K562 (cell line): ENCODE results near the gene PLTP. TPM values are rescaled to one million over a fixed set of nuclear protein-coding genes. Genes with fewer than 3 reads are reported as not detected.
A peak's percentile ranks its signal among the peaks of the same experiment; 100 is the strongest.

Source experiments
- ATF3 ChIP-seq, 2 experiments: fragments of 450-650 bp in 1 of 2; sonication (generic) in 1 of 2; formaldehyde crosslinking in 1 of 2; IDR thresholded peaks in 1 of 2; conservative IDR thresholded peaks in 1 of 2; 2 replicates each; pipeline versions ENCODE4 v1.6.1 to v1.8.1; 2016 to 2023; ENCODE audit warnings: mild to moderate bottlenecking in 2 of 2, moderate library complexity in 2 of 2, inconsistent platforms in 1 of 2, missing genetic modification reagents in 1 of 2
- CEBPZ ChIP-seq: fragments of 150-350 bp; IDR thresholded peaks from 2 replicates; pipeline ENCODE4 v1.6.1; 2014; ENCODE audit warnings: low read depth, mild to moderate bottlenecking, low read length, borderline replicate concordance
- CXXC5 ChIP-seq: fragments of 250-450 bp; sonication (Bioruptor Pico); IDR thresholded peaks from 2 replicates; pipeline ENCODE4 v1.8.0; 2022; ENCODE audit warnings: inconsistent platforms, mild to moderate bottlenecking, moderate library complexity
- ELF1 ChIP-seq: fragments of 200-800 bp; sonication (Bioruptor generic); IDR thresholded peaks from 2 replicates; pipeline ENCODE4 v1.6.1; 2016; ENCODE audit warnings: missing genetic modification characterization, missing compliant biosample characterization
- HDAC1 ChIP-seq, 2 experiments: fragments of 450-650 bp; IDR thresholded peaks; 2 replicates each; pipeline ENCODE4 v1.6.1; 2016 to 2017; ENCODE audit warnings: inconsistent platforms in 1 of 2, mild to moderate bottlenecking in 1 of 2, moderate library complexity in 1 of 2
- SAP30 ChIP-seq: fragments of 200-600 bp; sonication (generic); IDR thresholded peaks from 2 replicates; pipeline ENCODE4 v1.6.1; 2012; ENCODE audit warnings: borderline replicate concordance, low read depth, mild to moderate bottlenecking, moderate library complexity, low read length, control low read depth, inconsistent platforms; ENCODE audit not compliant: insufficient read depth, poor library complexity, severe bottlenecking
- SREBF1 ChIP-seq: fragments of 150-350 bp; IDR thresholded peaks from 2 replicates; pipeline ENCODE4 v1.6.1; 2014; ENCODE audit warnings: antibody characterized with exemption, low read depth, low read length, borderline replicate concordance
- XRCC3 ChIP-seq: fragments of 450-650 bp; IDR thresholded peaks from 2 replicates; pipeline ENCODE4 v1.6.1; 2017; ENCODE audit warnings: mild to moderate bottlenecking, moderate library complexity
- ZBTB17 ChIP-seq: fragments of 450-650 bp; formaldehyde crosslinking; IDR thresholded peaks from 2 replicates; pipeline ENCODE4 v1.4.0; 2020; ENCODE audit warnings: mild to moderate bottlenecking
- ZBTB40 ChIP-seq, 2 experiments: fragments of 450-650 bp in 1 of 2; sonication (generic) in 1 of 2; formaldehyde crosslinking in 1 of 2; IDR thresholded peaks; 2 replicates each; pipeline versions ENCODE4 v1.7.1 to v1.9.0; 2016 to 2022; ENCODE audit warnings: inconsistent platforms in 1 of 2, mild to moderate bottlenecking in 1 of 2, missing genetic modification reagents in 1 of 2
- ZFP30 ChIP-seq: fragments of 250-450 bp; sonication (Bioruptor Pico); IDR thresholded peaks from 2 replicates; pipeline ENCODE4 v1.8.0; 2022; ENCODE audit warnings: moderate library complexity, mild to moderate bottlenecking, inconsistent platforms, borderline replicate concordance
- ZNF717 ChIP-seq: fragments of 250-450 bp; sonication (Bioruptor Pico); IDR thresholded peaks from 2 replicates; pipeline ENCODE4 v1.5.0; 2021
- polyA plus RNA-seq, 8 experiments: library from polyadenylated mRNA; depleted of rRNA in 4 of 8; stranded (reverse) in 5 of 8; unstranded in 3 of 8; fragments of >200 nt; fragmentation: Nextera tagmentation in 2 of 8; fragmentation: Illumina TruSeq in 1 of 8; extraction: Ambion mirVana in 2 of 8; extraction: Trizol in 1 of 8; gene quantifications; 2 replicates each; pipeline versions ENCODE4 v1.2.1 to v1.2.3, GENCODE V29; 2011 to 2014; ENCODE audit warnings: inconsistent platforms in 1 of 8, missing spikeins in 1 of 8
- total RNA-seq, 7 experiments: library from RNA; depleted of rRNA in 6 of 7; stranded (reverse); fragments of >200 nt in 6 of 7; fragmentation: Illumina TruSeq in 2 of 7; extraction: Trizol in 2 of 7; gene quantifications; 2 replicates each; pipeline versions ENCODE4 v1.2.1 to v1.2.3, GENCODE V29; 2011 to 2021; ENCODE audit warnings: low replicate concordance in 1 of 7

Gene PLTP
- total and polyA plus RNA-seq, 9 of the 15 experiments (the other 6 are each of a cell fraction or from before 2014, with no cell fraction given): 2.8 to 29.3 (median 17.6) TPM

GRCh38 chr20:45857114-45857881, 54.7 kb downstream of the PLTP start, which contains the start of the genes ACOT8 and ZSWIM3 (continued):
- peak; percentile 100 for TF ChIP-seq CEBPZ
- TF ChIP-seq XRCC3: no peak
- TF ChIP-seq ZNF717 (CRISPR knock-in tag): no peak
- TF ChIP-seq ZFP30 (CRISPR knock-in tag): no peak
- peak; percentile 98 for TF ChIP-seq ZBTB40 (IDR thresholded peaks at IDR 0.05)
- TF ChIP-seq ZBTB40 (CRISPR knock-in tag; IDR thresholded peaks at IDR 0.05): no peak
- peak; percentile 58; the same call in 1 of the 2 replicates for TF ChIP-seq SREBF1
- peak; percentile 88 for TF ChIP-seq ELF1 (tag)
- TF ChIP-seq ATF3 (IDR thresholded peaks at IDR 0.05): no peak
- TF ChIP-seq ATF3 (CRISPR knock-in tag; conservative IDR thresholded peaks at IDR 0.05): no peak
- TF ChIP-seq SAP30: peak; percentile 88
- no peak for TF ChIP-seq ZBTB17 (CRISPR knock-in tag)
- TF ChIP-seq CXXC5 (CRISPR knock-in tag): peak; percentile 34; the same call in 1 of the 2 replicates
- TF ChIP-seq HDAC1 (IDR thresholded peaks at IDR 0.05): peak in 1 of 2 experiments; percentile 68; a peak in 1 of 4 replicates
